ENCODE data around the gene FTO.

- no peak for TF ChIP-seq CTCF (IDR thresholded peaks at IDR 0.05)
- TF ChIP-seq EP300 (IDR thresholded peaks at IDR 0.05) = no peak
Observed at GRCh38 chr16:53859995-53860540, 156.1 kb downstream of the FTO start.

Measured in tibial nerve (tissue), 4 donors.